Measurements from ENCODE around the gene ITPKC. TPM values are rescaled to one million over a fixed set of nuclear protein-coding genes. Genes with fewer than 3 reads are reported as not detected.

ITPKC gene
- total and polyA plus RNA-seq, 9 of the 15 experiments (the other 6 are each of a cell fraction or from before 2014, with no cell fraction given): 0.08 to 9.3 (median 5.8) TPM

DNA sequence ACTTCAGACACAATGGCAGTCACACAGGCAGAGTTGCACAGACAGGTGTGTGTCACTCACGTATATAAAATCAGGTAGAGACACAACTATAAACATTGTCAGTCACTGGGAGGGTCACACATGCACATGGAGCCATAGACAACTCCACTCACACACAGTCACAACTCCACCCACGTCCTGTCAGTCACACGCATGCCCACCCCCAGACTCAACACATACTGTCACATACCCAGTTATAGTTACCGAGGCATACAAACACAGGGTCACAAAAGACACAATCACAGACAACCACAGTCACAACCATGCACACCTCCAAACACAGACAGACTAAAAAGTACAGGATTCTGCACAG is 27.9 kb upstream of the ITPKC start:
- intact Hi-C loops (cut with micrococcal nuclease): no loop called here
- Histone ChIP-seq H3K36me3 (ENCODE audit: control insufficient read depth, insufficient read depth, low read length) (peaks cover 38% of the 10 kb centered on the region; the same call in 2 of the 3 replicates), H4K20me1 (replicated peaks; ENCODE audit: control insufficient read depth, insufficient read depth, low read length) (0 out of 2 replicates have a peak, but pooled peaks cover 4% of the 10 kb centered on the region), H3K9me3 (replicated peaks; ENCODE audit: control insufficient read depth, insufficient read depth, low read depth, low read length) (no peaks in the 10 kb centered on the region; the same call in 1 of the 2 replicates), H3K9ac (ENCODE audit: insufficient read depth in 1 of 2, low read depth in 2 of 2, low read length in 2 of 2) (peak overlapping the region in 1 of 2 experiments; percentile 73; a peak in 2 of 4 replicates), H2AFZ (ENCODE audit: low read depth, low read length) (no peak overlapping the region), H3K9me1 (ENCODE audit: control insufficient read depth, insufficient read depth, low read length) (peaks cover 6% of the 10 kb centered on the region), H3K4me1 (replicated peaks in 1 of 2; ENCODE audit: control insufficient read depth in 2 of 2, insufficient read depth in 2 of 2, low read length in 2 of 2) (peaks cover 39 to 63% of the 10 kb centered on the region in 2 experiments), H3K27ac (ENCODE audit: extremely low read depth, low read depth, low read length) (no peak overlapping the region; the same call in 2 of the 3 replicates), H3K79me2 (ENCODE audit: control insufficient read depth, insufficient read depth, low read length) (peaks cover 36% of the 10 kb centered on the region), H3K27me3 (ENCODE audit: control insufficient read depth in 2 of 2, insufficient read depth in 2 of 2, low read length in 2 of 2) (no peaks in the 10 kb centered on the region), H3K4me3 (peak overlapping the region; percentile 65), H3K4me2 (ENCODE audit: insufficient read depth, low read length) (peak overlapping the region; percentile 90)
- FAIRE-seq (no peak), DNase-seq (ENCODE audit: extremely low read depth in 1 of 4, low spot score in 3 of 4) (no peak), ATAC-seq (no peak)
- 39% methylated on average over 4 of the region's 4 CpGs for WGBS (ENCODE audit: insufficient coverage, low coverage, missing lambda C conversion rate)
- in situ Hi-C loops (cut with MboI): no loop called here
- ChIA-PET POLR2A (no interaction called here), CTCF (ENCODE audit: low intra/inter-chr PET ratio) (no interaction called here)
- BruUV-seq (replicated peaks): no TSS peak
- TF ChIP-seq MCM2 (IDR thresholded peaks at IDR 0.05; ENCODE audit: low read depth) (no peak), ARHGAP35 (IDR thresholded peaks at IDR 0.05; ENCODE audit: partially characterized antibody) (no peak), FOXK2 (conservative IDR thresholded peaks at IDR 0.05 in 1 of 2, IDR thresholded peaks at IDR 0.05 in 1 of 2; ENCODE audit: low read depth in 2 of 2) (0 out of 4 replicates have a peak, but pooled peaks of 1 of the 2 experiments have one; percentile 12), CREBBP (IDR thresholded peaks at IDR 0.05; ENCODE audit: low read depth, low read length) (no peak), U2AF2 (optimal IDR thresholded peaks at IDR 0.05; ENCODE audit: low read depth, low read length) (no peak), MEIS2 (IDR thresholded peaks at IDR 0.05; ENCODE audit: partially characterized antibody) (no peak), SP2 (IDR thresholded peaks at IDR 0.05; ENCODE audit: extremely low read depth, low read depth, low read length, poor library complexity, severe bottlenecking) (no peak), HDAC1 (IDR thresholded peaks at IDR 0.05) (no peak), MAFF (IDR thresholded peaks at IDR 0.05; ENCODE audit: low read length) (no peak), SP1 (CRISPR knock-in tag; IDR thresholded peaks at IDR 0.05) (peak; percentile 41; the same call in 1 of the 2 replicates), SUPT5H (IDR thresholded peaks at IDR 0.05) (no peak), CREB1 (IDR thresholded peaks at IDR 0.05) (no peak), CREB1 (CRISPR knock-in tag; IDR thresholded peaks at IDR 0.05) (0 out of 2 replicates have a peak, but pooled peaks have one; percentile 22)
- TF ChIP-seq, protein P1, sequence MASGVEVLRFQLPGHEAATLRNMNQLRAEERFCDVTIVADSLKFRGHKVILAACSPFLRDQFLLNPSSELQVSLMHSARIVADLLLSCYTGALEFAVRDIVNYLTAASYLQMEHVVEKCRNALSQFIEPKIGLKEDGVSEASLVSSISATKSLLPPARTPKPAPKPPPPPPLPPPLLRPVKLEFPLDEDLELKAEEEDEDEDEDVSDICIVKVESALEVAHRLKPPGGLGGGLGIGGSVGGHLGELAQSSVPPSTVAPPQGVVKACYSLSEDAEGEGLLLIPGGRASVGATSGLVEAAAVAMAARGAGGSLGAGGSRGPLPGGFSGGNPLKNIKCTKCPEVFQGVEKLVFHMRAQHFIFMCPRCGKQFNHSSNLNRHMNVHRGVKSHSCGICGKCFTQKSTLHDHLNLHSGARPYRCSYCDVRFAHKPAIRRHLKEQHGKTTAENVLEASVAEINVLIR (CRISPR knock-in tag; IDR thresholded peaks at IDR 0.05): no peak
- TF ChIP-seq, protein P2, sequence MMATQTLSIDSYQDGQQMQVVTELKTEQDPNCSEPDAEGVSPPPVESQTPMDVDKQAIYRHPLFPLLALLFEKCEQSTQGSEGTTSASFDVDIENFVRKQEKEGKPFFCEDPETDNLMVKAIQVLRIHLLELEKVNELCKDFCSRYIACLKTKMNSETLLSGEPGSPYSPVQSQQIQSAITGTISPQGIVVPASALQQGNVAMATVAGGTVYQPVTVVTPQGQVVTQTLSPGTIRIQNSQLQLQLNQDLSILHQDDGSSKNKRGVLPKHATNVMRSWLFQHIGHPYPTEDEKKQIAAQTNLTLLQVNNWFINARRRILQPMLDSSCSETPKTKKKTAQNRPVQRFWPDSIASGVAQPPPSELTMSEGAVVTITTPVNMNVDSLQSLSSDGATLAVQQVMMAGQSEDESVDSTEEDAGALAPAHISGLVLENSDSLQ (IDR thresholded peaks at IDR 0.05): peak; percentile 67
- TF ChIP-seq, protein P3, sequence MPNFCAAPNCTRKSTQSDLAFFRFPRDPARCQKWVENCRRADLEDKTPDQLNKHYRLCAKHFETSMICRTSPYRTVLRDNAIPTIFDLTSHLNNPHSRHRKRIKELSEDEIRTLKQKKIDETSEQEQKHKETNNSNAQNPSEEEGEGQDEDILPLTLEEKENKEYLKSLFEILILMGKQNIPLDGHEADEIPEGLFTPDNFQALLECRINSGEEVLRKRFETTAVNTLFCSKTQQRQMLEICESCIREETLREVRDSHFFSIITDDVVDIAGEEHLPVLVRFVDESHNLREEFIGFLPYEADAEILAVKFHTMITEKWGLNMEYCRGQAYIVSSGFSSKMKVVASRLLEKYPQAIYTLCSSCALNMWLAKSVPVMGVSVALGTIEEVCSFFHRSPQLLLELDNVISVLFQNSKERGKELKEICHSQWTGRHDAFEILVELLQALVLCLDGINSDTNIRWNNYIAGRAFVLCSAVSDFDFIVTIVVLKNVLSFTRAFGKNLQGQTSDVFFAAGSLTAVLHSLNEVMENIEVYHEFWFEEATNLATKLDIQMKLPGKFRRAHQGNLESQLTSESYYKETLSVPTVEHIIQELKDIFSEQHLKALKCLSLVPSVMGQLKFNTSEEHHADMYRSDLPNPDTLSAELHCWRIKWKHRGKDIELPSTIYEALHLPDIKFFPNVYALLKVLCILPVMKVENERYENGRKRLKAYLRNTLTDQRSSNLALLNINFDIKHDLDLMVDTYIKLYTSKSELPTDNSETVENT (CRISPR knock-in tag; IDR thresholded peaks at IDR 0.05): no peak
- TF ChIP-seq, protein P4, sequence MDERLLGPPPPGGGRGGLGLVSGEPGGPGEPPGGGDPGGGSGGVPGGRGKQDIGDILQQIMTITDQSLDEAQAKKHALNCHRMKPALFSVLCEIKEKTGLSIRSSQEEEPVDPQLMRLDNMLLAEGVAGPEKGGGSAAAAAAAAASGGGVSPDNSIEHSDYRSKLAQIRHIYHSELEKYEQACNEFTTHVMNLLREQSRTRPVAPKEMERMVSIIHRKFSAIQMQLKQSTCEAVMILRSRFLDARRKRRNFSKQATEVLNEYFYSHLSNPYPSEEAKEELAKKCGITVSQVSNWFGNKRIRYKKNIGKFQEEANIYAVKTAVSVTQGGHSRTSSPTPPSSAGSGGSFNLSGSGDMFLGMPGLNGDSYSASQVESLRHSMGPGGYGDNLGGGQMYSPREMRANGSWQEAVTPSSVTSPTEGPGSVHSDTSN (CRISPR knock-in tag; IDR thresholded peaks at IDR 0.05; ENCODE audit: low read depth): no peak
- TF ChIP-seq, protein P4 (tag; conservative IDR thresholded peaks at IDR 0.05; ENCODE audit: low read depth): no peak
